ENCODE data around the gene CELA2B. TPM values are rescaled to one million over a fixed set of nuclear protein-coding genes. Genes with fewer than 3 reads are reported as not detected.

CELA2B gene
- not detected in 2 replicates for total RNA-seq

GRCh38 chr1:15475752-15476314 is at the start of gene CELA2B:
Gene CELA2B, plus strand, starts transcription at chr1:15476104. Its CDS starts 22 bp downstream, at chr1:15476126.

GRCh38 chr1:15456313-15456954 is 19.5 kb upstream of the CELA2B start, which contains the start of gene CELA2A:
Gene CELA2A, plus strand, starts transcription at chr1:15456732. Its CDS starts 22 bp downstream, at chr1:15456754.

GRCh38 chr1:15524021-15524282 is 48.0 kb downstream of the CELA2B start, which contains the start of gene CASP9:
Gene CASP9, minus strand, starts transcription at chr1:15524215. Its CDS starts 15 bp downstream, at chr1:15524200.

GRCh38 chr1:15526490-15527339 is 50.8 kb downstream of the CELA2B start, which contains the start of gene DNAJC16:
Gene DNAJC16, plus strand, starts transcription at chr1:15526848. Its CDS starts 2,258 bp downstream, at chr1:15529106.

Other genes starting within 250 kb of the CELA2B start
- 0.73 and 0.78 TPM in 2 replicates for gene FHAD1, start 228.9 kb upstream of the CELA2B start, total RNA-seq
- gene EFHD2, start 66.2 kb upstream of the CELA2B start, total RNA-seq = 36.4 and 108 TPM in 2 replicates
- not detected in 2 replicates for gene CTRC, start 37.7 kb upstream of the CELA2B start, total RNA-seq
- gene CELA2A, start 19.4 kb upstream of the CELA2B start, total RNA-seq = not detected in 2 replicates
- 3.9 and 6.6 TPM in 2 replicates for gene CASP9, start 48.1 kb downstream of the CELA2B start, total RNA-seq
- gene DNAJC16, start 50.7 kb downstream of the CELA2B start, total RNA-seq = 15.1 and 20.9 TPM in 2 replicates
- gene AGMAT, start 108.9 kb downstream of the CELA2B start, total RNA-seq = 2.2 and 2.9 TPM in 2 replicates
- gene DDI2, start 141.4 kb downstream of the CELA2B start, total RNA-seq = 26.6 and 28.3 TPM in 2 replicates
- gene PLEKHM2, start 208.2 kb downstream of the CELA2B start, total RNA-seq = 69.0 and 81.2 TPM in 2 replicates